ENCODE results near the gene SCG3.

The SCG3 gene

DNA sequence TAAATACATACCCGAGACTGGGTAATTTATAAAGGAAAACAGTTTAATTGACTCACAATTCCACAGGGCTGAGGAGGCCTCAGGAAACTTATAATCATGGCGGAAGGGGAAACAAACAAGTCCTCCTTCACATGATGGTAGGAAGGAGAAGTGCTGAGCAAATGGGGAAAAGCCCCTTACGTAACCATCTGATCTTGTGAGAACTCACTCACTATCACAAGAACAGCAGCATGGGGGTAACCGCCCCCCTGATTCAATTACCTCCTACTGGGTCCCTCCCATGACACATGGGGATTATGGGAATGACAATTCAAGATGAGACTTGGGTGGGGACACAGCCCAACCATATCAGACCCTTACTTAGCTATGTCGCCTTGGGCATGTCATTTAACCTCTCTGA lies 27.7 kb downstream of the SCG3 start:
- peaks cover 12% of the 10 kb centered on the region; the same call in 1 of the 2 replicates for H3K27me3 ChIP-seq (ENCODE audit: insufficient read depth, low read length)
- H3K79me2 ChIP-seq (ENCODE audit: control insufficient read depth, insufficient read depth, low read length, unreplicated experiment): no peaks in the 10 kb centered on the region
- no peak overlapping the region for H2AFZ ChIP-seq (ENCODE audit: low read length, unreplicated experiment)
- no peaks in the 10 kb centered on the region for H3K36me3 ChIP-seq (ENCODE audit: insufficient read depth, low read length)
- H3K4me1 ChIP-seq (ENCODE audit: control insufficient read depth, insufficient read depth, low read length, unreplicated experiment): no peaks in the 10 kb centered on the region
- H3K4me3 ChIP-seq (ENCODE audit: low read depth, low read length): no peak overlapping the region
- H3K27ac ChIP-seq (ENCODE audit: low read depth, low read length): no peak overlapping the region

DNA sequence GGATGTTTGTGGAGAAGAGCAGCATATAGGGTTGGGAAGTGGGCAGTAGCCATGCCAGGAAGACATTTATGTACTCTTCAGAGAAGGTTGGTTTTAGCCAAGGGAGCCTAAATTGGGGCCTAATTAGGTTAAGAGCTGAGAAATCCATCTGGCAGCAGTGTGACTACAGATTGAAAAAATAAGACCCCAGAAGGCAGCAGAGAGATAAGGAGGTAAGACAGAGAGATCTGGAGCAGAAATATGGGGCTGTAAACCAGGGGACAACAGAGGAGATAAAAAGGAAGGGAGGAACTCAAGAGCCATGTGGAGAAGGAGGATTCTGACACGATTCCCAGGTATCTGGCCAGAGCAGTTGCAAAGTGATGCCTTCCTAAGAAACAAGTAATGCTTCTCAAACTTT lies 32.9 kb downstream of the SCG3 start:
- Histone ChIP-seq H3K4me3 (ENCODE audit: low read depth, low read length) (no peak overlapping the region), H3K79me2 (ENCODE audit: control insufficient read depth, insufficient read depth, low read length, unreplicated experiment) (no peaks in the 10 kb centered on the region), H3K27me3 (ENCODE audit: insufficient read depth, low read length) (no peaks in the 10 kb centered on the region), H2AFZ (ENCODE audit: low read length, unreplicated experiment) (no peak overlapping the region), H3K36me3 (ENCODE audit: insufficient read depth, low read length) (no peaks in the 10 kb centered on the region), H3K4me1 (ENCODE audit: control insufficient read depth, insufficient read depth, low read length, unreplicated experiment) (no peaks in the 10 kb centered on the region), H3K27ac (ENCODE audit: low read depth, low read length) (no peak overlapping the region)

DNA sequence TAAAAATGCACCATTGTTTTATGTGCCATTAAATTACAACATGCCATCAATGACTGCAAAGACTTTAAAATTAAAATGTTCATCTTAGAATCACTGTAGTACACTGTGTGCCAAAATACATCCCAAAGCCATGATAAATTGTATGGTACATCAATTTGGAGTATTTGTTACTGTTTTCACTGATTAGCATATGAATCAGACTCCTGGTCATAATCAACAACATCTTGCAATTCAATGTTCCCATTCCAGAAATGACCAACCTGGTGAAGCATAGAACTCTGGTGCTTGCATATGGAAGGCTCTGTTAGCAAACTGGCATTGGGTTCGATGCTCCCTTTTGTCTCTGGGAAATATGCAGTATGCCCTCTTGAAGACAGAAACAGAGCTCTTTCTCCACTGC lies 33.6 kb downstream of the SCG3 start:
- Histone ChIP-seq H3K27ac (ENCODE audit: low read depth, low read length) (no peak overlapping the region), H2AFZ (ENCODE audit: low read length, unreplicated experiment) (no peak overlapping the region), H3K27me3 (ENCODE audit: insufficient read depth, low read length) (no peaks in the 10 kb centered on the region), H3K4me3 (ENCODE audit: low read depth, low read length) (no peak overlapping the region), H3K79me2 (ENCODE audit: control insufficient read depth, insufficient read depth, low read length, unreplicated experiment) (no peaks in the 10 kb centered on the region), H3K4me1 (ENCODE audit: control insufficient read depth, insufficient read depth, low read length, unreplicated experiment) (no peaks in the 10 kb centered on the region), H3K36me3 (ENCODE audit: insufficient read depth, low read length) (no peaks in the 10 kb centered on the region)

DNA sequence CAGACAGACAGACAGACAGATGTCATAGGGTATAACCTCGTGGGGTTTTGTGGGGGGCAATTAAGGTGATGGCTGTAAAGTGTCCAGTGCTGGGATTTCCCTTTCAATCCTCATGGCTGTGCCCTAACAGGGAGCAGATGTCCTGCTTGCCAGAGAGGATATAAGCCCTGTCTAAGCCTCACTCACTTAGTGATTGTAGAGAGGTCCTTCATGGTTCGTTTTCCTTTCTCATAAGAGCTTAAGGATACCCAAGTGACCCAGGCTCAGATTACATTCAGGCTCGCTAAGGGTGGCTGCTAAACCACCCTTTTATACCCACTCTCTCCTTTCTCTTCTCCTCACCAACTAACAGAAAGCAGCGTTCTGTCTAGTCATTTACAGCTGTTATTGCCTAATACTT lies 36.9 kb downstream of the SCG3 start:
- Histone ChIP-seq H2AFZ (ENCODE audit: low read length, unreplicated experiment) (no peak overlapping the region), H3K27me3 (ENCODE audit: insufficient read depth, low read length) (no peaks in the 10 kb centered on the region), H3K27ac (ENCODE audit: low read depth, low read length) (no peak overlapping the region), H3K4me1 (ENCODE audit: control insufficient read depth, insufficient read depth, low read length, unreplicated experiment) (peaks cover 12% of the 10 kb centered on the region), H3K79me2 (ENCODE audit: control insufficient read depth, insufficient read depth, low read length, unreplicated experiment) (no peaks in the 10 kb centered on the region), H3K4me3 (ENCODE audit: low read depth, low read length) (no peak overlapping the region), H3K36me3 (ENCODE audit: insufficient read depth, low read length) (0 out of 2 replicates have a peak, but pooled peaks cover 4% of the 10 kb centered on the region)

DNA sequence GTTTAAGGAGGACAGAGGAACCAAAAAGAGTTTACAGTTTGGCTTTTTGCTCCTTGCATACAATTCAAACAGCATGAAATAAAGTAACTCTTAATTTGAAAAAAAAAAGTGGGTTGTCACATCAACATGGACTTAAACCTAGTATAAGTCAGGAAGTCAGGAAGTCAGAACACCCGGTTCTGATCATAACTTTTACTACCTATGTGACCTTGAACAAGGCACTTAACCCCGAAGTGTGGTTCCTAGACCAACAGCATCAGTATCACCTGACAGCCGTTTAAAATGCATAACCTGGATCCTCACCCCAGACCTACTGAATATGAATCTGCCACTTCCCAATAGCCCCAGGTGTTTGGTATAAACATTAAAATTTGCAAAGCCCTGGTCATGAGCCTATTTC lies 37.4 kb downstream of the SCG3 start:
- no peaks in the 10 kb centered on the region for H3K27me3 ChIP-seq (ENCODE audit: insufficient read depth, low read length)
- no peaks in the 10 kb centered on the region for H3K79me2 ChIP-seq (ENCODE audit: control insufficient read depth, insufficient read depth, low read length, unreplicated experiment)
- H3K27ac ChIP-seq (ENCODE audit: low read depth, low read length): no peak overlapping the region
- H3K4me3 ChIP-seq (ENCODE audit: low read depth, low read length): no peak overlapping the region
- peaks cover 12% of the 10 kb centered on the region for H3K4me1 ChIP-seq (ENCODE audit: control insufficient read depth, insufficient read depth, low read length, unreplicated experiment)
- H2AFZ ChIP-seq (ENCODE audit: low read length, unreplicated experiment): no peak overlapping the region
- H3K36me3 ChIP-seq (ENCODE audit: insufficient read depth, low read length): 0 out of 2 replicates have a peak, but pooled peaks cover 4% of the 10 kb centered on the region

DNA sequence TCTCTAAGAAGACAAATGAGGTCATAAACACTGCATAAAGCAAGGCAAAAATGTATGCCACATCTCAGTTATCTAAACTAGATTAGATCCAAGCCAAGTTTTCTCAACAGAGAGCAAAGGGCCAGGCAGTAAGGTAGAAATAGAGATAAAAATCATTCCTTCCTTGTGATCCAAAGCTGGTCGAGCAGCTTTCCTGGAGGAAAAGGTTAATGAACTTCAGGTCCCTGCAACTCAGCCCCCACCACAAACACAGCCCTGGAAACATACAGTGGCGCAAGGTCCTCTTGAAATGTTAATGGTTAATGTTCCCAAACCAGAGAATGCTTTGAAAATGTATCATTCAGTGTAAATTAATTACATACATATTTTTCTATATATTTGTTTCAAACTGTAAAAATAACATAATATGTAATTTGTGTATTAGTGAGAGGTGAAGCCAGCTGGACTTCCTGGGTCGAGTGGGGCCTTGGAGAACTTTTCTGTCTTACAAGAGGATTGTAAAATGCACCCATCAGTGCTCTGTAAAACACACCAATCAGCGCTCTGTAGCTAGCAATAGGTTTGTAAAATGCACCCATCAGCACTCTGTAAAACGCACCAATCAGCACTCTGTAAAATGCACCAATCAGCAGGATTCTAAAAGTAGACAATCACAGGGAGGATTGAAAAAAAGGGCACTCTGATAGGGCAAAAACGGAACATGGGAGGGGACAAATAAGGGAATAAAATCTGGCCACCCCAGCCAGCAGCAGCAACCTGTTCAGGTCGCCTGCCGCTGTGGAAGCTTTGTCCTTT lies 39.1 kb downstream of the SCG3 start:
- Histone ChIP-seq H3K4me3 (ENCODE audit: low read depth, low read length) (no peak overlapping the region), H3K4me1 (ENCODE audit: control insufficient read depth, insufficient read depth, low read length, unreplicated experiment) (peaks cover 12% of the 10 kb centered on the region), H2AFZ (ENCODE audit: low read length, unreplicated experiment) (no peak overlapping the region), H3K27ac (ENCODE audit: low read depth, low read length) (no peak overlapping the region), H3K79me2 (ENCODE audit: control insufficient read depth, insufficient read depth, low read length, unreplicated experiment) (no peaks in the 10 kb centered on the region), H3K27me3 (ENCODE audit: insufficient read depth, low read length) (no peaks in the 10 kb centered on the region), H3K36me3 (ENCODE audit: insufficient read depth, low read length) (0 out of 2 replicates have a peak, but pooled peaks cover 4% of the 10 kb centered on the region)

DNA sequence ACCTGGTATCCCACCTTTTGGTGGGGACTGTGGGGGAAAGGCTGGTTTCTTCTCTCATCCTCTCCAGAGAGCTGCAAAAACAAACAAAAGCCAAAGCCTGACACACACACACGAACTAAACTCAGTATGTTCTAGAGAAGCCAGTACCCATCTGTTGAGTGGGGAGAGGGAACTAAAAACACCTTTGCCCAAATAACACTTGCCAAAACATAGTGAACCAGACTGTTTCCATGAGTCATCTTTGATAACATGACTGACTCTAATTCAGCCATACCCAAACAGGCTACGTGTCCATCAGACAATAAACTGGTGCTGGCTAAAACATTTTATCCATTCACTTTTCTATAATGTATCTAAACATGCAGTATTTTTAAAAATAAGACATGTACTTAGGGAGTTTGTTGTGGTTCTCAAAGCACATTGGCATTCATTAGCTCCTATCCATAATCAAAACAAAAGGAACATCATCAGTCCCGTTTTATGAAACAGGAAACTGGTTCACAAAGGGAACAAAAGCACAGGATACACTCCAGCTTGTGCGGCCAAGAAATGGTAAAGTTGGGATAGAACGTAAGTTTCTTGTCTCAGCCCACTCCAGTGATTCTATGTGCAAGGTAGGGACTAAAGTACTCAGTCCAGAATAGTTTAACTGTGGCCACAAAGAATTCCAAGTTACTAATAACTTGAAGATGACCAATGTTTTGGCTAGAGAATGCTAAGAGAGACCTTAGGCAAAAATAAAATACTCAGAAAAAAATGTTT lies 40.1 kb downstream of the SCG3 start:
- H2AFZ ChIP-seq (ENCODE audit: low read length, unreplicated experiment): no peak overlapping the region
- H3K27ac ChIP-seq (ENCODE audit: low read depth, low read length): no peak overlapping the region
- H3K36me3 ChIP-seq (ENCODE audit: insufficient read depth, low read length): 0 out of 2 replicates have a peak, but pooled peaks cover 4% of the 10 kb centered on the region
- peaks cover 17% of the 10 kb centered on the region for H3K4me1 ChIP-seq (ENCODE audit: control insufficient read depth, insufficient read depth, low read length, unreplicated experiment)
- no peaks in the 10 kb centered on the region for H3K79me2 ChIP-seq (ENCODE audit: control insufficient read depth, insufficient read depth, low read length, unreplicated experiment)
- no peak overlapping the region for H3K4me3 ChIP-seq (ENCODE audit: low read depth, low read length)
- H3K27me3 ChIP-seq (ENCODE audit: insufficient read depth, low read length): no peaks in the 10 kb centered on the region

DNA sequence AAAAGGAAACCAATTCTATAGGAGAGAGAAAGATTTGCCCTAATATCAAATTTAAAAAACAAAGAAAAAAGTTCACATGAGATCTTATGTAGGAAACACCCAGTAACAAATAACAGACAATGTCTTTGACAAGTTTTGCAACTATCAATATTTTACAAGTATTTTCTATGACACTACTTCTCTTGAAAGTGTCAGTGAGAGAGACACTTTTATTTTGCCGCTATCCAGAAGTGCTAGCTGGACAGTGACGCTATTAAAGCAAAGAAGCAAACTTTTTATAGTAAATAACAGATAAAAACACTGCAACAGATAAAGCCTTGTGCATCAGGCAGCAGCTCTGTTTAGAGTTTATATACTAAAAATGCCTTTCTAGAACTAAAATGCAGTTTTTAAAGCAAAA lies 42.9 kb downstream of the SCG3 start:
- 0 out of 2 replicates have a peak, but pooled peaks cover 4% of the 10 kb centered on the region for H3K36me3 ChIP-seq (ENCODE audit: insufficient read depth, low read length)
- no peaks in the 10 kb centered on the region for H3K27me3 ChIP-seq (ENCODE audit: insufficient read depth, low read length)
- no peak overlapping the region for H3K27ac ChIP-seq (ENCODE audit: low read depth, low read length)
- no peak overlapping the region for H2AFZ ChIP-seq (ENCODE audit: low read length, unreplicated experiment)
- H3K4me1 ChIP-seq (ENCODE audit: control insufficient read depth, insufficient read depth, low read length, unreplicated experiment): peaks cover 32% of the 10 kb centered on the region
- no peak overlapping the region for H3K4me3 ChIP-seq (ENCODE audit: low read depth, low read length)
- H3K79me2 ChIP-seq (ENCODE audit: control insufficient read depth, insufficient read depth, low read length, unreplicated experiment): peaks cover 12% of the 10 kb centered on the region

DNA sequence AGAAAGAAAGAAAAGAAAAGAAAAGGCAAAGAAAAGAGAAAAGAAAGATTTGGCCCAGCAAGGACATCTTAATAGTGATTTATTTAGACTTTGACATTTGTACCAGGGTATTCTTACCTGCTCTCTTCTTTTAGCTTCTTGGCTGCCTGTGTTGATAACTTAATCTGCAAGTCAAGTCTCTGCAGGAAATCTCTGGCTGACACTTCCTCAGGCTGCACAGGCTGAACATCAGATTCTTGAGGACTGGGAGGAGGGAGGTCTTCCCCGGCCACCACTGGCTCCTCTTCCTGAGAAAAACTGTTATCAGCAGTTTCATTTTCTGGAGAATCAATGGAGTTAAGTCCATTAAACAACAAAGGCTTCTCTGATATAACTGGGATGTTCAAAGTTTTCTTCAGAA lies 43.4 kb downstream of the SCG3 start:
- Histone ChIP-seq H3K4me3 (ENCODE audit: low read depth, low read length) (no peak overlapping the region), H3K4me1 (ENCODE audit: control insufficient read depth, insufficient read depth, low read length, unreplicated experiment) (peaks cover 32% of the 10 kb centered on the region), H2AFZ (ENCODE audit: low read length, unreplicated experiment) (no peak overlapping the region), H3K79me2 (ENCODE audit: control insufficient read depth, insufficient read depth, low read length, unreplicated experiment) (peaks cover 13% of the 10 kb centered on the region), H3K27ac (ENCODE audit: low read depth, low read length) (no peak overlapping the region), H3K27me3 (ENCODE audit: insufficient read depth, low read length) (no peaks in the 10 kb centered on the region), H3K36me3 (ENCODE audit: insufficient read depth, low read length) (0 out of 2 replicates have a peak, but pooled peaks cover 4% of the 10 kb centered on the region)

DNA sequence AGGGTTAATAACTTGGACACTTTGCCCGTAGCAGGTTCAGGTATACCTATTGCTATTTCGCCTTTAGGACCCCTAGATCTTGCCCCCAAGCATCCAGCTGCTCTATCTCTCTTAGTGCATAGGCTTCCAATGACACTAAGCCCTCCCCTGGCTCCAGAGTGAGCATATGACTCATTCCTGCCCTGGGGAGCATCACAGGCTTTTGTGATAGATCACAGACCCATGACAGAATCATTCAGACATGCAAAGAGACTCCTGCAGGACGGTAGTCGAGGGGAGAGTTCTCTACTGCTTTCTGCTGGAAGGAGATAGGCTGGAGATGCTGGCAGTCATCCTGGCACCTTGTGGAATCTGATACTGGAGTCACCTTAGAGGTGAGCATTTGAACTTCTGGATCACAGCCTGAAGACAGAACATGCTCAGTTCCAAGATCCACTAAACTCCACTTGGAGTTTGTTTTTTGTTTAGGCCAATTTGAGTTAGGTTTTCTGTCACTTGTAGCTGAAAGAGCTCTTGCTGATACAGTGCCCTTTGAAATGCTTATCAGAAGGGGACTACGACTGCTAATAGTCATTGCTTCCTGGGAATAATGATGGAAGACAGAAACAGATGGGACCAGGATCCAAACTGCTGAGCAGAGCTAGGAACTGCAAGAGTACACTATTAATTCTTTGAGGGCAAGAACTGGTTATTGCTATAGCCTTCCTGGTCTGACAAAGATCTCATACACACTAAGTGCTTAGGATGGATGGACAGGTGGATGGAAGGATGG lies 45.2 kb downstream of the SCG3 start:
- H3K4me3 ChIP-seq (ENCODE audit: low read depth, low read length): 0 out of 2 replicates have a peak overlapping the region, but pooled peaks have one; percentile 3

More for the DNA sequence above, 45.2 kb downstream of the SCG3 start:
- no peaks in the 10 kb centered on the region for H3K27me3 ChIP-seq (ENCODE audit: insufficient read depth, low read length)
- H3K79me2 ChIP-seq (ENCODE audit: control insufficient read depth, insufficient read depth, low read length, unreplicated experiment): peaks cover 29% of the 10 kb centered on the region
- H3K36me3 ChIP-seq (ENCODE audit: insufficient read depth, low read length): 0 out of 2 replicates have a peak, but pooled peaks cover 3% of the 10 kb centered on the region
- H2AFZ ChIP-seq (ENCODE audit: low read length, unreplicated experiment): no peak overlapping the region
- H3K4me1 ChIP-seq (ENCODE audit: control insufficient read depth, insufficient read depth, low read length, unreplicated experiment): peaks cover 39% of the 10 kb centered on the region
- no peak overlapping the region; the same call in 1 of the 2 replicates for H3K27ac ChIP-seq (ENCODE audit: low read depth, low read length)

All from ACC112 (cell line).